Measurements from ENCODE around the gene DPP6.

DPP6 gene

GRCh38 chr7:154916856-154917807, 864.9 kb downstream of the DPP6 start:
- no peak for DNase-seq

DNA sequence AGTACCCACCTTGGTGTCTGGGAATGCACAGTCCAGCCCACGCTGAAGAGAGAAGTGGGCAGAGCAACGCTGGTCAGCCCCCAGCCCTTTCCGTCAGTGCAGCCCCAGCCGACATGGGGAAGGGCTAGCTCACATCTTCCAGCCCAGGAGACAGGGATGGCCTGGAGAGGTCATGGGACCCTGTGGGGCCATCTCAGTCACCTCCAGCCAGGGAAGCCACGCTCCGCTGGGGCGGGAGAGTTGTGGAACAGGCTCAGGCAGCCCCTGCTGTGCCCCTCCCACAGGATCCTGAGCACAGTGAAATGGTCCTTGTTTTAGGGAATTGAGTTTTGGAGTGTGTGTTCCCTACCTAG, 865.6 kb downstream of the DPP6 start:
- Histone ChIP-seq H3K4me1 (ENCODE audit: control insufficient read depth, low read depth, low read length) (peaks cover 6% of the 10 kb centered on the region), H3K4me2 (ENCODE audit: low read length) (no peak overlapping the region), H2BK15ac (replicated peaks; ENCODE audit: low read depth) (no peak overlapping the region), H4K5ac (ENCODE audit: low read length) (no peak overlapping the region), H3K79me1 (ENCODE audit: low read length) (no peaks in the 10 kb centered on the region), H3K79me2 (ENCODE audit: control insufficient read depth, insufficient read depth, low read length) (no peaks in the 10 kb centered on the region), H4K8ac (ENCODE audit: low read depth, low read length) (no peak overlapping the region), H3K27ac (ENCODE audit: low read depth, low read length) (no peak overlapping the region), H3K4ac (ENCODE audit: low read depth, low read length) (no peak overlapping the region), H3K27me3 (ENCODE audit: insufficient read depth, low read length, poor library complexity) (no peaks in the 10 kb centered on the region), H3K9ac (ENCODE audit: low read length) (no peak overlapping the region), H3K18ac (ENCODE audit: low read length) (no peak overlapping the region), H2BK120ac (ENCODE audit: low read depth, low read length) (no peak overlapping the region), H3K56ac (ENCODE audit: low read length) (no peak overlapping the region), H3K23ac (ENCODE audit: low read length) (no peak overlapping the region), H3K4me3 (ENCODE audit: low read length) (no peak overlapping the region), H2AK5ac (ENCODE audit: low read length) (no peak overlapping the region), H2BK5ac (ENCODE audit: low read length) (no peak overlapping the region), H3K36me3 (ENCODE audit: control insufficient read depth, insufficient read depth, low read length) (no peaks in the 10 kb centered on the region)
- no peak for DNase-seq
- WGBS (ENCODE audit: extremely low coverage, insufficient coverage, low lambda C conversion rate) = no CpG with 5 or more reads among the region's 7 CpGs

More at GRCh38 chr7:154916856-154917807, 864.9 kb downstream of the DPP6 start:
- no peak overlapping the region for H3K9ac ChIP-seq (ENCODE audit: low read length)
- H2BK15ac ChIP-seq (replicated peaks; ENCODE audit: low read depth) = no peak overlapping the region
- no peak overlapping the region for H3K27ac ChIP-seq (ENCODE audit: low read depth, low read length)
- H3K36me3 ChIP-seq (ENCODE audit: control insufficient read depth, insufficient read depth, low read length) = no peaks in the 10 kb centered on the region
- no peaks in the 10 kb centered on the region for H3K79me2 ChIP-seq (ENCODE audit: control insufficient read depth, insufficient read depth, low read length)
- peaks cover 6% of the 10 kb centered on the region for H3K4me1 ChIP-seq (ENCODE audit: control insufficient read depth, low read depth, low read length)
- H3K4me2 ChIP-seq (ENCODE audit: low read length) = no peak overlapping the region
- no peak overlapping the region for H4K5ac ChIP-seq (ENCODE audit: low read length)
- H2BK120ac ChIP-seq (ENCODE audit: low read depth, low read length) = no peak overlapping the region
- H3K56ac ChIP-seq (ENCODE audit: low read length) = no peak overlapping the region
- H3K18ac ChIP-seq (ENCODE audit: low read length) = no peak overlapping the region
- no peaks in the 10 kb centered on the region for H3K27me3 ChIP-seq (ENCODE audit: insufficient read depth, low read length, poor library complexity)
- H3K4ac ChIP-seq (ENCODE audit: low read depth, low read length) = no peak overlapping the region
- no CpG with 5 or more reads among the region's 13 CpGs for WGBS (ENCODE audit: extremely low coverage, insufficient coverage, low lambda C conversion rate)
- no peak overlapping the region for H4K8ac ChIP-seq (ENCODE audit: low read depth, low read length)
- H3K23ac ChIP-seq (ENCODE audit: low read length) = no peak overlapping the region
- no peak overlapping the region for H2AK5ac ChIP-seq (ENCODE audit: low read length)
- no peak overlapping the region for H2BK5ac ChIP-seq (ENCODE audit: low read length)
- H3K4me3 ChIP-seq (ENCODE audit: low read length) = no peak overlapping the region
- H3K79me1 ChIP-seq (ENCODE audit: low read length) = no peaks in the 10 kb centered on the region

DNA sequence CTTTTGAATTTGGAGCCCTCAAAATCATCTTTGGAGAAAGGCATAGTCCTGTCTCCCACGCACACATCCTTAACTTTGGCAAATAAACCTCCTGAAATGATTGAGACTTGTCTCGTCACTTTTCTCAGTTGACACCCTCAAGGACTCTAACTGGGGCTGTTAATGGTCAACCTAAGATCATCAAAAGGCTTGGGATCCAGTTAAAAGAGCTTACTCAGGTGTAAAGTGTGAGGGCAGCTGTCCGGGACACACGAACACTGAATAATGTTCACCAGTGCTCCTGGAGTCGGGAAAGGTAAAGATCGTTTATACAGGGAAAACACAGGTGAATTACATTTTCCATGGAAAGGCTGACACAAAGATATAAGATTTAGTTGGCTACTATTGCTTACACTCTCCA, 866.1 kb downstream of the DPP6 start:
- no CpG with 5 or more reads among the region's 6 CpGs for WGBS (ENCODE audit: extremely low coverage, insufficient coverage, low lambda C conversion rate)

GRCh38 chr7:154918741-154919140, 866.5 kb downstream of the DPP6 start:
- Histone ChIP-seq H2BK15ac (replicated peaks; ENCODE audit: low read depth) (no peak overlapping the region), H3K4me1 (ENCODE audit: control insufficient read depth, low read depth, low read length) (peaks cover 6% of the 10 kb centered on the region), H2BK120ac (ENCODE audit: low read depth, low read length) (no peak overlapping the region), H3K79me1 (ENCODE audit: low read length) (no peaks in the 10 kb centered on the region), H2BK5ac (ENCODE audit: low read length) (no peak overlapping the region), H3K23ac (ENCODE audit: low read length) (no peak overlapping the region), H2AK5ac (ENCODE audit: low read length) (no peak overlapping the region), H3K56ac (ENCODE audit: low read length) (no peak overlapping the region), H3K9ac (ENCODE audit: low read length) (no peak overlapping the region), H3K4me3 (ENCODE audit: low read length) (no peak overlapping the region), H3K27me3 (ENCODE audit: insufficient read depth, low read length, poor library complexity) (no peaks in the 10 kb centered on the region), H3K18ac (ENCODE audit: low read length) (no peak overlapping the region), H3K79me2 (ENCODE audit: control insufficient read depth, insufficient read depth, low read length) (no peaks in the 10 kb centered on the region), H3K4ac (ENCODE audit: low read depth, low read length) (no peak overlapping the region), H4K5ac (ENCODE audit: low read length) (no peak overlapping the region), H4K8ac (ENCODE audit: low read depth, low read length) (no peak overlapping the region), H3K36me3 (ENCODE audit: control insufficient read depth, insufficient read depth, low read length) (no peaks in the 10 kb centered on the region), H3K4me2 (ENCODE audit: low read length) (no peak overlapping the region), H3K27ac (ENCODE audit: low read depth, low read length) (no peak overlapping the region)
- DNase-seq = peak; percentile 69
- no CpG with 5 or more reads among the region's 6 CpGs for WGBS (ENCODE audit: extremely low coverage, insufficient coverage, low lambda C conversion rate)

More for the DNA sequence above, 866.1 kb downstream of the DPP6 start:
- no peaks in the 10 kb centered on the region for H3K79me2 ChIP-seq (ENCODE audit: control insufficient read depth, insufficient read depth, low read length)
- H3K9ac ChIP-seq (ENCODE audit: low read length) = no peak overlapping the region
- H3K18ac ChIP-seq (ENCODE audit: low read length) = no peak overlapping the region
- no peak overlapping the region for H4K5ac ChIP-seq (ENCODE audit: low read length)
- H3K4me1 ChIP-seq (ENCODE audit: control insufficient read depth, low read depth, low read length) = peaks cover 6% of the 10 kb centered on the region
- H3K4me3 ChIP-seq (ENCODE audit: low read length) = no peak overlapping the region
- no peak overlapping the region for H3K4me2 ChIP-seq (ENCODE audit: low read length)
- no peak overlapping the region for H2BK15ac ChIP-seq (replicated peaks; ENCODE audit: low read depth)
- H3K27me3 ChIP-seq (ENCODE audit: insufficient read depth, low read length, poor library complexity) = no peaks in the 10 kb centered on the region
- no peak overlapping the region for H3K27ac ChIP-seq (ENCODE audit: low read depth, low read length)
- no peaks in the 10 kb centered on the region for H3K79me1 ChIP-seq (ENCODE audit: low read length)
- no peak overlapping the region for H3K4ac ChIP-seq (ENCODE audit: low read depth, low read length)
- no peak for DNase-seq
- H3K56ac ChIP-seq (ENCODE audit: low read length) = no peak overlapping the region
- H2BK120ac ChIP-seq (ENCODE audit: low read depth, low read length) = no peak overlapping the region
- H3K23ac ChIP-seq (ENCODE audit: low read length) = no peak overlapping the region
- no peak overlapping the region for H2BK5ac ChIP-seq (ENCODE audit: low read length)
- H4K8ac ChIP-seq (ENCODE audit: low read depth, low read length) = no peak overlapping the region
- H3K36me3 ChIP-seq (ENCODE audit: control insufficient read depth, insufficient read depth, low read length) = no peaks in the 10 kb centered on the region
- H2AK5ac ChIP-seq (ENCODE audit: low read length) = no peak overlapping the region

DNA sequence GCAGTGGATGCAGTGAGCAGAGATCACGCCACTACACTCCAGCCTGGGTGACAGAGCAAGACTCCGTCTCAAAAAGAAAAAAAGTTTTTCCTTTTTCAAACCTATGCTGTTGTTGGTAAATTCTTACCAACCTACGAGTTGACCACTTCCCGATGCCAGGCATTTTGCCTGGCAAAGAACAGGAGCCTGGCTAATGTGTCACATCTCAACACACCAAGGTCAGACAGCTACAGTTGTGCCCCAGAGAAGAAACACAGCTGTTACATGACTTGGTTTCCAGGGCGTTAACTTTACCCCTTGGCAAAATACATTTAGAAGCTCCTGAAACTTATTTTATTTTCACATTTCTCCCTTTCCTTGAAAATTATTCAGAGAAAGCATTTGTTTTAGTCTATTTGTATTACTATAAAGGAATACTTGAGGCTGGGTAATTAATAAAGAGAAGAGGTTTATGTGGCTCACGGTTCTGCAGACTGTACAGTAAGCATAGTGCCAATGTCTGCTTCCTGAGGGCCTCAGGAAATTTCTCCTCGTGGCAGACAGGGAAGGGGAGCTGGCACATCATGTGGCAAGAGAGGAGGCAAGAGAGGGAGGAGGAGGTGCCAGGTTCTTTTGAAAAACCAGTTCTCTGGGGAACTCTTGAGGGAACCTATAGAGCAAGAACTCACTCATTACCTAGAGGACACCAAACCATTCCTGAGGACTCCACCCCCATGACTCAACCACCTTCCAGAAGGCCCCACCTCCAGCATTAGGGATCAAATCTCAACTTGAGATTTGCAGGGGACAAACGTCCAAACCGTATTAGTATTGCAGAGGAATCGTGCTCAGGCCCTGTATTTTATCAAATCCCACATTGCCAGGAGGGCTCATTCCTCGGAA, 867.4 kb downstream of the DPP6 start:
- peaks cover 6% of the 10 kb centered on the region for H3K4me1 ChIP-seq (ENCODE audit: control insufficient read depth, low read depth, low read length)
- H3K18ac ChIP-seq (ENCODE audit: low read length) = no peak overlapping the region
- H3K79me2 ChIP-seq (ENCODE audit: control insufficient read depth, insufficient read depth, low read length) = no peaks in the 10 kb centered on the region
- H3K4me3 ChIP-seq (ENCODE audit: low read length) = no peak overlapping the region
- no peaks in the 10 kb centered on the region for H3K79me1 ChIP-seq (ENCODE audit: low read length)
- no peak overlapping the region for H3K56ac ChIP-seq (ENCODE audit: low read length)
- H3K27me3 ChIP-seq (ENCODE audit: insufficient read depth, low read length, poor library complexity) = no peaks in the 10 kb centered on the region
- H4K8ac ChIP-seq (ENCODE audit: low read depth, low read length) = no peak overlapping the region
- no peak overlapping the region for H2BK120ac ChIP-seq (ENCODE audit: low read depth, low read length)
- H2BK15ac ChIP-seq (replicated peaks; ENCODE audit: low read depth) = no peak overlapping the region
- no peak overlapping the region for H3K27ac ChIP-seq (ENCODE audit: low read depth, low read length)
- H3K4me2 ChIP-seq (ENCODE audit: low read length) = no peak overlapping the region
- H3K4ac ChIP-seq (ENCODE audit: low read depth, low read length) = no peak overlapping the region
- no peaks in the 10 kb centered on the region for H3K36me3 ChIP-seq (ENCODE audit: control insufficient read depth, insufficient read depth, low read length)
- no peak for DNase-seq
- H2BK5ac ChIP-seq (ENCODE audit: low read length) = no peak overlapping the region
- H4K5ac ChIP-seq (ENCODE audit: low read length) = no peak overlapping the region
- no peak overlapping the region for H3K9ac ChIP-seq (ENCODE audit: low read length)
- H2AK5ac ChIP-seq (ENCODE audit: low read length) = no peak overlapping the region
- no CpG with 5 or more reads among the region's 11 CpGs for WGBS (ENCODE audit: extremely low coverage, insufficient coverage, low lambda C conversion rate)
- H3K23ac ChIP-seq (ENCODE audit: low read length) = no peak overlapping the region
